Mucosa of rectum (tissue), 2 donors: Measurements from ENCODE around the gene FSCN2.

Source experiments
- H3K27ac ChIP-seq, 2 donors: one replicate each; pipeline ENCODE4 v1.7.0; 2013; ENCODE audit warnings: inconsistent platforms in 2 of 2, low read depth in 2 of 2, low read length in 2 of 2
- H3K27me3 ChIP-seq, 2 donors: one replicate each; pipeline ENCODE4 v1.7.0; 2013; ENCODE audit warnings: low read length in 2 of 2; ENCODE audit not compliant: control insufficient read depth in 2 of 2, insufficient read depth in 2 of 2
- H3K36me3 ChIP-seq, 2 donors: one replicate each; pipeline ENCODE4 v1.7.0; 2013; ENCODE audit warnings: low read length in 2 of 2; ENCODE audit not compliant: control insufficient read depth in 2 of 2, insufficient read depth in 2 of 2
- H3K4me1 ChIP-seq, 2 donors: one replicate each; pipeline ENCODE4 v1.7.0; 2013; ENCODE audit warnings: low read length in 2 of 2, mild to moderate bottlenecking in 1 of 2; ENCODE audit not compliant: control insufficient read depth in 2 of 2, insufficient read depth in 2 of 2
- H3K4me3 ChIP-seq, 2 donors: one replicate each; pipeline ENCODE4 v1.7.0; 2013; ENCODE audit warnings: low read length in 2 of 2
- H3K9ac ChIP-seq, 2 donors: one replicate each; pipeline ENCODE4 v1.7.0; 2013; ENCODE audit warnings: low read length in 2 of 2, low read depth in 1 of 2, mild to moderate bottlenecking in 1 of 2
- H3K9me3 ChIP-seq, 2 donors: one replicate each; pipeline ENCODE4 v1.7.0; 2013; ENCODE audit warnings: low read length in 2 of 2; ENCODE audit not compliant: control insufficient read depth in 2 of 2
- donor health status: healthy.
- donor health status: Normal muscosa, but diverticular disease.

Gene FSCN2

GRCh38 chr17:81549826-81550225 lies 21.6 kb downstream of the FSCN2 start:
- Histone ChIP-seq H3K4me1 (peaks cover 18 to 20% of the 10 kb centered on the region in 2 donors), H3K27ac (no peak overlapping the region), H3K4me3 (no peak overlapping the region), H3K27me3 (no peaks in the 10 kb centered on the region), H3K36me3 (peaks cover 27 to 32% of the 10 kb centered on the region in 2 donors), H3K9me3 (no peaks in the 10 kb centered on the region), H3K9ac (no peak overlapping the region)

- no peak overlapping the region for H3K27ac ChIP-seq
- peaks cover 18 to 20% of the 10 kb centered on the region in 2 donors for H3K4me1 ChIP-seq
- H3K4me3 ChIP-seq: no peak overlapping the region
- H3K36me3 ChIP-seq: peaks cover 22 to 29% of the 10 kb centered on the region in 2 donors
- H3K9me3 ChIP-seq: no peaks in the 10 kb centered on the region
- H3K27me3 ChIP-seq: no peaks in the 10 kb centered on the region
- no peak overlapping the region for H3K9ac ChIP-seq
These were observed 22.1 kb downstream of the FSCN2 start for GRCh38 chr17:81550285-81550684.

- Histone ChIP-seq H3K9ac (peak overlapping the region; percentile 38 to 72), H3K36me3 (peaks cover 16 to 24% of the 10 kb centered on the region in 2 donors), H3K27ac (no peak overlapping the region), H3K4me1 (peaks cover 20 to 21% of the 10 kb centered on the region in 2 donors), H3K4me3 (peak overlapping the region; percentile 90 to 91), H3K27me3 (no peaks in the 10 kb centered on the region), H3K9me3 (no peaks in the 10 kb centered on the region)
These were observed 22.8 kb downstream of the FSCN2 start for GRCh38 chr17:81550830-81551457.

GRCh38 chr17:81551458-81552243 lies 23.5 kb downstream of the FSCN2 start:
- peaks cover 10 to 24% of the 10 kb centered on the region in 2 donors for H3K36me3 ChIP-seq
- H3K4me1 ChIP-seq: peaks cover 24 to 27% of the 10 kb centered on the region in 2 donors
- H3K27ac ChIP-seq: peak overlapping the region; percentile 38 to 91
- H3K9ac ChIP-seq: peak overlapping the region; percentile 72 to 74
- no peaks in the 10 kb centered on the region for H3K27me3 ChIP-seq
- peak overlapping the region; percentile 90 to 91 for H3K4me3 ChIP-seq
- H3K9me3 ChIP-seq: no peaks in the 10 kb centered on the region

- H3K27me3 ChIP-seq: no peaks in the 10 kb centered on the region
- H3K4me3 ChIP-seq: peak within 1 kb of the TSS; percentile 90 to 91
- peak within 1 kb of the TSS; percentile 72 to 75 for H3K9ac ChIP-seq
- peak within 1 kb of the TSS; percentile 83 to 91 for H3K27ac ChIP-seq
- peaks cover 8 to 25% of the 10 kb centered on the region in 2 donors for H3K36me3 ChIP-seq
- no peaks in the 10 kb centered on the region for H3K9me3 ChIP-seq
- H3K4me1 ChIP-seq: peaks cover 28 to 35% of the 10 kb centered on the region in 2 donors
These were observed 24.3 kb downstream of the FSCN2 start, which contains the start of gene FAAP100 for GRCh38 chr17:81552244-81553017. Gene FAAP100, minus strand, starts transcription at chr17:81552353. Its CDS starts 23 bp downstream, at chr17:81552330.

GRCh38 chr17:81553018-81553615 lies 24.9 kb downstream of the FSCN2 start:
- Histone ChIP-seq H3K27ac (peak overlapping the region; percentile 83 to 91), H3K4me3 (peak overlapping the region; percentile 90 to 91), H3K9ac (peak overlapping the region; percentile 72 to 75), H3K4me1 (peaks cover 28 to 40% of the 10 kb centered on the region in 2 donors), H3K36me3 (peaks cover 8 to 28% of the 10 kb centered on the region in 2 donors), H3K9me3 (no peaks in the 10 kb centered on the region), H3K27me3 (no peaks in the 10 kb centered on the region)

- Histone ChIP-seq H3K36me3 (peaks cover 12 to 31% of the 10 kb centered on the region in 2 donors), H3K27ac (peak overlapping the region; percentile 5 to 91), H3K4me1 (peaks cover 28 to 40% of the 10 kb centered on the region in 2 donors), H3K27me3 (no peaks in the 10 kb centered on the region), H3K4me3 (peak overlapping the region; percentile 90 to 91), H3K9ac (peak overlapping the region; percentile 47 to 72), H3K9me3 (no peaks in the 10 kb centered on the region)
These were observed 25.5 kb downstream of the FSCN2 start for GRCh38 chr17:81553616-81554181.

GRCh38 chr17:81556175-81556691 lies 28.1 kb downstream of the FSCN2 start:
- Histone ChIP-seq H3K9ac (peak overlapping the region in 1 of 2 donors; percentile 6), H3K27ac (peak overlapping the region in 1 of 2 donors; percentile 45), H3K4me3 (no peak overlapping the region), H3K27me3 (no peaks in the 10 kb centered on the region), H3K9me3 (no peaks in the 10 kb centered on the region), H3K36me3 (peaks cover 27 to 39% of the 10 kb centered on the region in 2 donors), H3K4me1 (peaks cover 23 to 38% of the 10 kb centered on the region in 2 donors)

- no peaks in the 10 kb centered on the region for H3K9me3 ChIP-seq
- H3K27me3 ChIP-seq: no peaks in the 10 kb centered on the region
- peak overlapping the region in 1 of 2 donors; percentile 6 for H3K9ac ChIP-seq
- no peak overlapping the region for H3K4me3 ChIP-seq
- peak overlapping the region in 1 of 2 donors; percentile 45 for H3K27ac ChIP-seq
- peaks cover 27 to 43% of the 10 kb centered on the region in 2 donors for H3K36me3 ChIP-seq
- peaks cover 20 to 35% of the 10 kb centered on the region in 2 donors for H3K4me1 ChIP-seq
These were observed 28.7 kb downstream of the FSCN2 start for GRCh38 chr17:81556863-81557262.
